KG1 (cell line): Measurements from ENCODE around the gene UBN2.
"Not testable (repeated sequence)": the region's sequence is repeated elsewhere in the genome, so short reads cannot be mapped to it uniquely, and the experiment has no call there.

Source experiments
- DNase-seq: peaks from one replicate; lab custom pipeline; 2025; lab: John Stamatoyannopoulos, UW

The UBN2 gene

GRCh38 chr7:139294951-139295575 lies 64.0 kb downstream of the UBN2 start:
- no peak for DNase-seq

- no peak for DNase-seq
Observed at GRCh38 chr7:139297795-139298194, 66.8 kb downstream of the UBN2 start.

- DNase-seq = no peak
Observed at GRCh38 chr7:139299296-139299695, 68.3 kb downstream of the UBN2 start.

- DNase-seq = no peak
Observed at GRCh38 chr7:139300390-139300789, 69.4 kb downstream of the UBN2 start.

GRCh38 chr7:139304517-139304916 lies 73.5 kb downstream of the UBN2 start:
- no peak for DNase-seq

GRCh38 chr7:139317939-139318505 lies 87.0 kb downstream of the UBN2 start:
- DNase-seq = no peak

- no peak for DNase-seq
Observed at GRCh38 chr7:139321071-139321745, 90.2 kb downstream of the UBN2 start.

- not testable (repeated sequence) for DNase-seq
Observed at GRCh38 chr7:139324709-139325108, 93.7 kb downstream of the UBN2 start.

GRCh38 chr7:139328375-139328774 lies 97.3 kb downstream of the UBN2 start:
- no peak for DNase-seq

- no peak for DNase-seq
Observed at GRCh38 chr7:139329119-139329518, 98.1 kb downstream of the UBN2 start.

- no peak for DNase-seq
Observed at GRCh38 chr7:139330333-139331030, 99.4 kb downstream of the UBN2 start.

- no peak for DNase-seq
Observed at GRCh38 chr7:139332697-139333359, 101.8 kb downstream of the UBN2 start.

GRCh38 chr7:139333443-139333842 lies 102.4 kb downstream of the UBN2 start:
- DNase-seq = not testable (repeated sequence)

GRCh38 chr7:139334399-139335150 lies 103.5 kb downstream of the UBN2 start:
- DNase-seq = no peak

GRCh38 chr7:139339025-139339424 lies 108.0 kb downstream of the UBN2 start:
- no peak for DNase-seq

GRCh38 chr7:139339698-139340036 lies 108.6 kb downstream of the UBN2 start:
- DNase-seq = no peak

- DNase-seq = peak; percentile 86
Observed at GRCh38 chr7:139340037-139340807, 109.2 kb downstream of the UBN2 start.

GRCh38 chr7:139340808-139341057 lies 109.7 kb downstream of the UBN2 start:
- no peak for DNase-seq

- peak; percentile 36 for DNase-seq
Observed at GRCh38 chr7:139341058-139341775, 110.2 kb downstream of the UBN2 start, which contains the start of gene FMC1. Gene FMC1, plus strand, starts transcription at chr7:139341337. Its CDS starts 48 bp downstream, at chr7:139341385.

GRCh38 chr7:139341776-139342226 lies 110.8 kb downstream of the UBN2 start:
- no peak for DNase-seq
